ENCODE measurements around the gene CEP83. TPM values are rescaled to one million over a fixed set of nuclear protein-coding genes. Genes with fewer than 3 reads are reported as not detected.

CEP83 gene
- polyA plus RNA-seq, 3 donors, result 25.7 to 40.3 (median 34.9) TPM

Other genes with a start within 250 kb of the CEP83 start
- gene TMCC3, start 190.7 kb upstream of the CEP83 start, polyA plus RNA-seq (ENCODE audit: insufficient read length in 3 of 3), result 10 to 100 TPM; 39.4 to 41.5 (median 39.5) TPM